HK-2 (cell line): ENCODE results near the gene RAET1L.
"Not testable (repeated sequence)": the region's sequence is repeated elsewhere in the genome, so short reads cannot be mapped to it uniquely, and the experiment has no call there.

Experiments
- DNase-seq: peaks from one replicate; pipeline ENCODE4 v3.0.0-alpha.2; 2018; ENCODE audit not compliant: unreplicated experiment

Gene RAET1L

DNA sequence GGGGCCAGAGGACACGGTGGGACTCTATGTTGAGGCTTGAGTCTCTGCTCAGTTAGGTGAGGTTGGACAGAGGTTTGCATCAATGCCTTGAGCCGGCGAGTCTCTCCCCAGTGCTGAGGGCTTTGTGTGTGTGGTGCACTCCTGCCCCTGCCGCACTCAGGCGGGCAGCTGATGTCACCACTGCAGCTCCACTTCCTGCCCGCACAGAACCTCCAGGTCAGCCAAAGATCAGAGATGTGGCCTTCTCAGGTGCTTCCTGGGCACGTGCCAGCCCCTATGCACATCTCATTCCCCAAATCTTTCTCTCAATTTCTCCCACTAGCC is 33.9 kb downstream of the RAET1L start:
- not testable (repeated sequence) for DNase-seq

DNA sequence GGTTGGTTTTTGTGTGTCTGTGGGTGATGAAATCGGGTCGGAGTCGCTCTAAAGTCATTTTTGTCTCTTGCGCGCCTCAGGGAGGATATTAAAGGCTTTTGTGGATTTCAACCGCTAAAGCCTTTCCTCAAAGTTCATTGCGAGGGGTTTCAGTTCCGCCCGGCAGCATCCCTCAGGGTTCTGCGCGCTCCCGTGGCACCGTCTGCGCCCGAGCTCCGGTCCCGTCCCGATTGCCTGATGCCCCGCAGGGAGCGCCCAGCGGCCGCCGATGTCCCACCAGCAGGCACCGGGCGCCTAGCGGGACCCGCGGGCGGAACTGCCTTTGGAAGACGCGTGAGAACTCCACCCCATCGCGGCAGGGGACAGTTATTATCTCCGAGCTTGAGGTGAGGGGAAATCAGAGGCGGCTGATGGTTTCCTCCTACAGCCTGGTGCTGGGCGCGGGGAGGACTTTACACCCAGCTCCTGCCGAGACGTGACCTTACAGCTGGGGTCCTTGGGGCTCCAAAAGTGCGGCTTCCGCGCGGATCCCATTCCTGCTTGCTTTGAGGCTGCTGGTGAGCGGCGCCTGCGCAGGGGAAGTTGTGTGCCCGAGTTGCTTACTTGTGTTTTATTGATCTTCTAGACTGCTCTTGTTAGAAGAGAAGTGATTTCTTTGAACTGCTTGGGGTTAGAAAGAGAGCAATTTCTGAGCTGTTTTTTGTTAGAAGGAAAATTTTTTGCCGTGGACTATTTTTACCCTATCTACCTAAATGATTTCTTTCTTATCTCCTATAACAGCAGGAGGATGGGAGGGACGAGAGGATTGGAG is 34.5 kb downstream of the RAET1L start:
- DNase-seq, result no peak

GRCh38 chr6:149990212-149990660 is 35.1 kb downstream of the RAET1L start:
- no peak for DNase-seq

- no peak for DNase-seq
These were observed 36.6 kb downstream of the RAET1L start for GRCh38 chr6:149988550-149989346.

DNA sequence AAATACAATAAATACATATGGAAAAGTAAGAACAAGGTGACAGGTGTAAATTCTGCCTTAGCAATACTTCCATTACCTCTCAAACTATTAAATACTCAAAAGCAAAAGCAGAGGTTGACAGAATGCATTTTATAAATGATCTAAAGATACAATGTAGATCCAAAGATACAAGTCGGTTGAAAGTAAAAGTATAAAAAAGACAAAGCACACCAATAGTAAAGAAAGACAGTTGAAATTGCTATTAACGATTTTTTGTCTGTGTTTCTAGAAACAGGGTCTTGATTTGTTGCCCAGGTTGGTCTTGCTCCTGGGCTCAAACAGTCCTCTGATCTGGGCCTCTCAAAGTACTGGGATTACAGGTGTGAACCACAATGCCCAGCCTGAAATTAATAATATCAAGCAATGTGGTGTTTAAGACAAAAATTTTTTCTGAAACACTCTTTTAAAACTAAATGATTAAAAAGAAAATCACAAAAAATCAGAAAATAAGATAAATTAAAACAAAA is 37.7 kb downstream of the RAET1L start:
- no peak for DNase-seq

GRCh38 chr6:149985481-149985937 is 39.8 kb downstream of the RAET1L start:
- DNase-seq, result no peak

DNA sequence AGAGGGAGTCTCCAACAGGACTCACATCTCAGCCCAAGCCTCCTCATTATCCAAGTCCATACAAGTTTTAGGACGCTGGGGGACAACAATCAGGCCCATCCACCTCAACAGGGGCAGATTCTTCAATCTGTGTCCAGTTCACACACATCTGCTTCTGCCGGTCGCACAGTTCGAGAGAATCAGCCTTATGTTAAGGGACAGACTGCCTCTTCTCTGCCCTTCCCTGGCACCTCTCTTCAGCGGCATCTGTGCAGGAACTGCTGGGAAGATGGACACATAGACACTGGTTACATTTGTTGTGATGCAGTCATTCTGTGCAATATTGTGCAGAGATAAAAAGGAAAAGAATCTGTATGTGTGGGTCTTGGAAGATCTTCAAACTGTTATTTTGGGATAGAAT is 40.6 kb downstream of the RAET1L start:
- DNase-seq, result no peak

DNA sequence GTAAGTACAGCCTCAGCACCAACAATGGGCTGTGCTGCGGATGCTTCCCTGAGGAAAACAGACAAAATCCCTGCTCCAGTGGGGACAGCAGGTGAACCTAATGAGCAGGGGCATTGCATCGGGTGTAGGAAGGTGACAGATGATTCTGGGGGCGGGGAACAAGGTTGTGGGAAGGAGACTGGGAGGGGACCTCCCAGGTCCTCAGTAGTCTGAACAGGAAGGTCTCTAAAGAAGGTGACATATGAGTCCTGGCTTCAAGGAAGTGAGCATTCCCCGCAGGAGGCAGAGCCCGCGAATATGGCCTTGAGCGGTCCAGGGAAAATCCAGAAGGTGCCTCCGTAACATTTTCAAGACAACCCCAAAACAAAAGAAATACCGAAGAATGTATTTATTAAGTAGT is 42.2 kb downstream of the RAET1L start:
- no peak for DNase-seq

GRCh38 chr6:149979293-149979692 is 46.0 kb downstream of the RAET1L start:
- DNase-seq, result no peak

DNA sequence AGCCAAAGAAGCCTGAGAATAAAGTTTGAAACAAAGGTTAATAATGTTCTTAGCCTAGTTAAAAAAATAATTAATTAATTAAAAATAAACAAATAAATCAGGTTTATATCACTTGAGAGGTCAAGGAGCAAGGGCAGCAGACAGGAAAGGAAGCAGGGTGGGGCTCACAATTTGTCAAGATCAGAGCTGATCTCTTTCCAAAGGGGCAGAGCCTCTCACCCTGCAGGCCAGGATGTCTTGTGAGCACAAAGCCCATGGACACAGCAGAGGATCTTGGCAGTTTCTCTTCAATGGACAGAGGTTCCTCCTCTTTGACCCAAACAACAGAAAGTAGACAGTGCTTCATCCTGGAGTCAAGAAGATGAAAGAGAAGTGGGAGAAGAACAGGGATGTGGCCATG is 46.7 kb downstream of the RAET1L start:
- no peak for DNase-seq

DNA sequence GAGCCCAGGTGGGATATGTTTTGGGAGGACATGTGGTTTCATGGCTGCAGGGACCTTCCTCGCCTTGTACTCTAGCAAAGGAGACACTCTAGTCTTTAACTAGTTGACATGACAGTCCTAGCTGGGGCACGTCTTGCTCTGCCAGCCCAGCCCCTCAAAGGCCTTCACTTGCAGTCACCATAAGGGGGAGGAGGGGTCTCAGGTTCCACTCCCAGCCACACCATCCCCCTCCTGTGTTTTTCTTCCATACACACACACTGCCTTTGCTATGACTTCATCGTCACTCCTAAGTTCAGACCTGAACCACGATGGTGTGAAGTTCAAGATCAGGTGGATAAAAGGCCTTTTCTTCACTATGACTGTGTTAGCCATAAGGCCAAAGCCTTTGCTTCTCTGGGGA is 48.1 kb downstream of the RAET1L start:
- no peak for DNase-seq

GRCh38 chr6:149975400-149975799 is 49.9 kb downstream of the RAET1L start:
- DNase-seq, result no peak

GRCh38 chr6:149974825-149975224 is 50.5 kb downstream of the RAET1L start:
- DNase-seq, result no peak

DNA sequence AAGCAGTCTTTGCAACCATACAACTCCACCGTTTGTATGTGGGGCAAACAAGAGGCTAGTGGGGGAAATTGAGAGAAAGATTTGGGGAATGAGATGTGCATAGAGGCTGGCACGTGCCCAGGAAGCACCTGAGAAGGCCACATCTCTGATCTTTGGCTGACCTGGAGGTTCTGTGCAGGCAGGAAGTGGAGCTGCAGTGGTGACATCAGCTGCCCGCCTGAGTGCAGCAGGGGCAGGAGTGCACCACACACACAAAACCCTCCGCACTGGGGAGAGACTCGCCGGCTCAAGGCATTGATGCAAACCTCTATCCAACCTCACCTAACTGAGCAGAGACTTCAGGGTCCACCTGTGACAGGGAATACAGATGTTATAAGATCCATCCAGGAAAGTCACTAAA is 50.9 kb downstream of the RAET1L start:
- DNase-seq, result not testable (repeated sequence)

DNA sequence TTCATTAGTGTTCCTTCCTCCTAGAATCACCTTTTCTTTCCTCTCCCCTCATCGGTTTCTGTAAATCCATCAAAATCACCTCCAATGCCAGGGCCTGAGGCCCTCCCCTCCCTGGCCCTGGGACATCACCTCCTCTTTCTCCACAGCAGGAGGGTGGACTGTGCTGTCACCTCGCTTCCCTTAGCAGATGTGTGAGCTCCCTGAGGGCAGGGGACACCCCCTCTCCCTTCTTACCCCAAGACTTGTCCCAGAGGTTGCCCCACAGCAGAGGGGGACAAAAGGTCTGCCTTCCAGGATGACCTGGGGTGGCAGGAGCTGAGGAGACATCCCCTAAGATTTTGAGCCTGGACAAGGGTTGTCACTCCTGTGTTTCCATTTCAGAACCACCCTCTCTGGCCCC is 55.7 kb downstream of the RAET1L start:
- no peak for DNase-seq

DNA sequence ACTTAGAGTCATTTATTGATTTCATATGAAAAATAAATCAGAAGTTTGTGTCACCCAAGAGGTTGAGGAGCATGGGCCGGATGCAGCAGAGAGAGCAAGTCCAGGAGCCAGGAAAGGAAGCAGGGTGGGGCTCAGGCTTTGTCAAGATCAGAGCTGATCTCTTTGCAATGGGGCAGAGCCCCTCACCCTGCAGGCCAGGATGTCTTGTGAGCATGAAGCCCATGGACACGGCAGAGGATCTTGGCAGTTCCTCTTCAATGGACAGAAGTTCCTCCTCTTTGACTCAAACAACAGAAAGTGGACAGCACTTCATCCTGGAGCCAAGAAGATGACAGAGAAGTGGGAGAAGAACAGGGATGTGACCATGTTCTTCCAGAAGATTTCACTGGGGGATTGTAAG is 56.4 kb downstream of the RAET1L start:
- DNase-seq, result not testable (repeated sequence)
